KMS-11 (cell line): Measurements from ENCODE around the gene C4BPA.

ENCODE experiments used
- H2AFZ ChIP-seq: fragments of 200-600 bp; sonication (generic); 2 replicates; pipeline ENCODE4 v1.6.1; 2016; ENCODE audit warnings: antibody characterized with exemption, mixed run types, low read depth
- H3K27ac ChIP-seq: fragments of 200-600 bp; sonication (generic); 2 replicates; pipeline ENCODE4 v1.6.1; 2016; ENCODE audit warnings: mild to moderate bottlenecking, mixed run types
- H3K27me3 ChIP-seq: fragments of 200-600 bp; sonication (generic); 2 replicates; pipeline ENCODE4 v1.6.1; 2017; ENCODE audit warnings: mild to moderate bottlenecking, low read depth, mixed run types, moderate library complexity; ENCODE audit not compliant: insufficient read depth
- H3K36me3 ChIP-seq: fragments of 200-600 bp; sonication (generic); 2 replicates; pipeline ENCODE4 v1.6.1; 2017; ENCODE audit warnings: mild to moderate bottlenecking, mixed run types; ENCODE audit not compliant: insufficient read depth
- H3K4me1 ChIP-seq: fragments of 200-600 bp; sonication (generic); 2 replicates; pipeline ENCODE4 v1.6.1; 2016; ENCODE audit warnings: mild to moderate bottlenecking, low read depth, mixed run types; ENCODE audit not compliant: poor library complexity, severe bottlenecking
- H3K4me2 ChIP-seq: fragments of 200-600 bp; sonication (generic); 2 replicates; pipeline ENCODE4 v1.7.0; 2016; ENCODE audit warnings: mild to moderate bottlenecking, mixed run types
- H3K4me3 ChIP-seq: fragments of 200-600 bp; sonication (generic); IDR thresholded peaks from 2 replicates; pipeline ENCODE4 v1.6.1; 2017; ENCODE audit warnings: low read depth, low read length, mixed read lengths; ENCODE audit not compliant: insufficient read depth
- H3K79me2 ChIP-seq: fragments of 200-600 bp; sonication (generic); 2 replicates; pipeline ENCODE4 v1.6.1; 2016; ENCODE audit warnings: low read depth, mixed run types; ENCODE audit not compliant: insufficient read depth
- H3K9ac ChIP-seq: fragments of 200-600 bp; sonication (generic); 2 replicates; pipeline ENCODE4 v1.6.1; 2016; ENCODE audit warnings: mild to moderate bottlenecking, mixed run types
- H4K20me1 ChIP-seq: fragments of 200-600 bp; sonication (generic); 2 replicates; pipeline ENCODE4 v1.6.1; 2016; ENCODE audit warnings: mild to moderate bottlenecking, mixed run types; ENCODE audit not compliant: insufficient read depth
- TF ChIP-seq, protein P1 (sequence below): fragments of 200-600 bp; sonication (generic); conservative IDR thresholded peaks from 2 replicates; pipeline ENCODE4 v1.6.1; 2017; ENCODE audit warnings: low read depth, mild to moderate bottlenecking, antibody characterized with exemption, low read length, moderate library complexity, mixed read lengths

Gene C4BPA

DNA sequence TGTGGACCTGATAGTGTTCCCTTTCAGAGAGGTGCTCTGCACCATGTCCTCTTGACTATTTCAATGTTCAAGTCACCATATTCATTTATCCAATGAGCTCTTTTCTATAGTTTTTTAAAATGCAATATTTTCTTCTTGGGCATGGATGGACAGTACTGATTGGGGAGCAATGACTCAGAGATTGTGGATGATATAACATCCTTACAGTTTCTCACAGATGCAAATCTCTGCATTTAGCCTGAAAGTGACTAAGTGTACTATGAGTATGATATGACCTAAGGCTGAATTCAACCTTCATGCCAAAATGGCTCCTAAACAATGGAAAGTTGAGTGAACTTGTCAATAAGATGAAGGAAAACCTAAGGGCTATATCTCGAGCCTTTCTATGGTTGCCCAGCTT is 36.5 kb downstream of the C4BPA start:
- no peaks in the 10 kb centered on the region for H3K27me3 ChIP-seq
- H3K36me3 ChIP-seq, result no peaks in the 10 kb centered on the region
- H4K20me1 ChIP-seq, result no peaks in the 10 kb centered on the region
- no peak overlapping the region for H2AFZ ChIP-seq
- no peaks in the 10 kb centered on the region for H3K79me2 ChIP-seq
- H3K27ac ChIP-seq, result no peak overlapping the region
- H3K4me3 ChIP-seq, result no peak overlapping the region
- no peak overlapping the region for H3K9ac ChIP-seq
- TF ChIP-seq, protein P1, sequence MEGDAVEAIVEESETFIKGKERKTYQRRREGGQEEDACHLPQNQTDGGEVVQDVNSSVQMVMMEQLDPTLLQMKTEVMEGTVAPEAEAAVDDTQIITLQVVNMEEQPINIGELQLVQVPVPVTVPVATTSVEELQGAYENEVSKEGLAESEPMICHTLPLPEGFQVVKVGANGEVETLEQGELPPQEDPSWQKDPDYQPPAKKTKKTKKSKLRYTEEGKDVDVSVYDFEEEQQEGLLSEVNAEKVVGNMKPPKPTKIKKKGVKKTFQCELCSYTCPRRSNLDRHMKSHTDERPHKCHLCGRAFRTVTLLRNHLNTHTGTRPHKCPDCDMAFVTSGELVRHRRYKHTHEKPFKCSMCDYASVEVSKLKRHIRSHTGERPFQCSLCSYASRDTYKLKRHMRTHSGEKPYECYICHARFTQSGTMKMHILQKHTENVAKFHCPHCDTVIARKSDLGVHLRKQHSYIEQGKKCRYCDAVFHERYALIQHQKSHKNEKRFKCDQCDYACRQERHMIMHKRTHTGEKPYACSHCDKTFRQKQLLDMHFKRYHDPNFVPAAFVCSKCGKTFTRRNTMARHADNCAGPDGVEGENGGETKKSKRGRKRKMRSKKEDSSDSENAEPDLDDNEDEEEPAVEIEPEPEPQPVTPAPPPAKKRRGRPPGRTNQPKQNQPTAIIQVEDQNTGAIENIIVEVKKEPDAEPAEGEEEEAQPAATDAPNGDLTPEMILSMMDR, result no peak
- no peak overlapping the region for H3K4me2 ChIP-seq
- H3K4me1 ChIP-seq, result no peaks in the 10 kb centered on the region

DNA sequence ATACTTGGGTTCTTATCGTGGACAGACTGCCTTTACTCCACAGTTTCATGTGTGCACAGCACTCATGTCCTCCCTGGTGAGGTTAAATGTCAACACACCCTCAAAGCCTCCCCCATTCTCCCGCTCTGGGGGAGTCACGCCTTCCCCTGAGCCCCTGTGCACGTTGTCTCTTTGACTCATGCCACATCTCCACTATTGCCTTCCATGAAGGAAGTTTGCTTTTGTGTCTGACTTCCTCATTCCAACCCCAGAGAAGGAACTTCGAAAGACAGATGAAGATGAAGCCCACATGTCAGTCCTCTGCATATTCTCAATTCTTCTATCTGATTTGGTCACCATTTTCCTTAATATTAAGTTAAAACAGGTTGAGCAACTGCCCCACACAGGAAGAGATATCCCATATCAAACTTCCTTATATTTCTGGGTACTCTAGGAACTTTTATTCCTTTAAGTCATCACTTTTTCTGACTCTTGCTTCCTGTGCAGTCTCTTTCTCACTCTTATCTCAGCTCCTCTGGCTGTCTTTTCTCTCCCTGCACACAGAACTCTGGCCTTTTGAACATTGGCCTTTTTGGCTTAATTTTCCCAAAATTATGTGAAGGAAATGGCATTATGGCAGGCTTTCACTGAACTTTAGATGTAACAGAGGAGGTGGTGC is 41.5 kb downstream of the C4BPA start:
- H3K79me2 ChIP-seq, result no peaks in the 10 kb centered on the region
- no peak overlapping the region for H3K27ac ChIP-seq
- no peaks in the 10 kb centered on the region for H3K4me1 ChIP-seq
- H2AFZ ChIP-seq, result no peak overlapping the region
- no peak overlapping the region for H3K4me2 ChIP-seq
- H3K4me3 ChIP-seq, result no peak overlapping the region
- TF ChIP-seq, protein P1, result no peak
- H4K20me1 ChIP-seq, result no peaks in the 10 kb centered on the region
- no peaks in the 10 kb centered on the region for H3K27me3 ChIP-seq
- H3K9ac ChIP-seq, result no peak overlapping the region
- H3K36me3 ChIP-seq, result no peaks in the 10 kb centered on the region

DNA sequence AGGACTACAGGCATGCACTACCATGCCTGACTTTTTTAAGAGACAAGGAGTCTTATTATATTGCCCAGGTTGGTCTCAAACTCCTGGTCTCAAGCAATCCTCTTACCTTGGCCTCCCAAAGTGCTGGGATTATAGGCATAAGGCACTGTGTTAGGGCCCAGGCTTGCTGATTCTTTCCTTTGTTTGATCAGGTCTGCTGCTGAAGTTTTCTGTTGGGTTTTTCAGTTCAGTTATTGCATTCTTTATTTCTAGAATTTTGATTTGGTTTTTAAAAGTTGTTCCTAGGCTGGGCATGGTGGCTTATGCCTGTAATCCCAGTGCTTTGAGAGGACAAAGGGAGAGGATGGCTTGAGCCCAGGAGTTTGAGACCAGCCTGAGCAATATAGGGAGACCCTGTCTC is 47.9 kb downstream of the C4BPA start:
- Histone ChIP-seq H3K36me3 (no peaks in the 10 kb centered on the region), H3K4me3 (no peak overlapping the region), H3K4me1 (no peaks in the 10 kb centered on the region), H3K27me3 (no peaks in the 10 kb centered on the region), H3K27ac (no peak overlapping the region), H4K20me1 (no peaks in the 10 kb centered on the region), H3K4me2 (no peak overlapping the region), H3K79me2 (no peaks in the 10 kb centered on the region), H2AFZ (no peak overlapping the region), H3K9ac (no peak overlapping the region)
- TF ChIP-seq, protein P1, result no peak

DNA sequence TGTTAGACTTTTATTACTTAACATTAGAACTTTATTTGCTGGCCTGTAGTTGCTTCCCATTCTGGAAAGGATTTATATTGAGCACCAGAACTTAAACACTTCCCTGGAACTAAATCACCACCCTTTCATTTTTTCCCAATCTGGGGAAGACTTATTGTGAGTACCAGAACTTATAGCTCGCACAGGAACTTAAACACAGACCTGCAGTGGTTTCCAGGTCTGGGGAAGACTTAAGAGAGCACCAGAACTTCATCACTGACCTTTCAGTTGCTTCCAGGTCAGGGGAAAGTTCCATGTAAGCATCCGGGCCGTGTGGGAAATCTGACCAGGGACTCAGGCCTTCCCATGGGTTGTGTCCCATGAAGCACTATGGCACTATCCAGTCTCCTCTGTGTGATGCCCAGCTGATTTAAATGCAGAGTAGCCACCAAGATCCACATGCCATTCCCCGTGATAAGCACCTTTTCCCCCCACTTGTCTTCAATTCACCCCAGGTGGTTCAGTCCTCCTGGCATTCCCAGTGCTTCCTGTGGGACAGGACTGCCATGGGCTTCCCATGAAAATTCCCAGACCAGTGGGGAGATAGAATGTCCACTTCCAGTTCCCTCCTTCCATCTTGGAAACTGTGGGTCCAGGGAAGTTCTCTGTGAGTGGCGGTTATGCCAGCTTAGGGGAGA is 48.9 kb downstream of the C4BPA start:
- Histone ChIP-seq H3K4me2 (no peak overlapping the region), H3K27ac (no peak overlapping the region), H3K36me3 (no peaks in the 10 kb centered on the region), H3K9ac (no peak overlapping the region), H3K4me3 (no peak overlapping the region), H2AFZ (0 out of 2 replicates have a peak overlapping the region, but pooled peaks have one; percentile 7), H4K20me1 (no peaks in the 10 kb centered on the region), H3K27me3 (no peaks in the 10 kb centered on the region), H3K79me2 (no peaks in the 10 kb centered on the region), H3K4me1 (no peaks in the 10 kb centered on the region)
- TF ChIP-seq, protein P1, result no peak
